Ascending aorta (tissue), 2 donors: Measurements from ENCODE around the gene CCDC33. TPM values are rescaled to one million over a fixed set of nuclear protein-coding genes. Genes with fewer than 3 reads are reported as not detected.

Experiments used
- DNase-seq, 2 donors: peaks; one replicate each; pipeline ENCODE4 v3.0.0-alpha.2; 2019; ENCODE audit warnings: low spot score in 2 of 2
- H3K27ac ChIP-seq, 2 donors: fragments of 200-600 bp; sonication (generic); one replicate each; pipeline ENCODE4 v1.5.1; 2016 to 2017; ENCODE audit warnings: mild to moderate bottlenecking in 1 of 2
- H3K27me3 ChIP-seq: fragments of 200-600 bp; sonication (generic); one replicate; pipeline ENCODE4 v1.5.1; 2017
- H3K36me3 ChIP-seq, 2 donors: fragments of 200-600 bp; sonication (generic); one replicate each; pipeline ENCODE4 v1.5.1; 2016
- H3K4me1 ChIP-seq, 2 donors: fragments of 200-600 bp; sonication (generic); one replicate each; pipeline ENCODE4 v1.5.1; 2016 to 2017; ENCODE audit warnings: mild to moderate bottlenecking in 1 of 2
- H3K4me3 ChIP-seq, 2 donors: fragments of 200-600 bp; sonication (generic); one replicate each; pipeline ENCODE4 v1.5.1; 2016 to 2017; ENCODE audit warnings: mild to moderate bottlenecking in 1 of 2
- H3K9me3 ChIP-seq, 2 donors: fragments of 200-600 bp; sonication (generic); one replicate each; pipeline ENCODE4 v1.5.1; 2016
- intact Hi-C: fragments of 100-400 bp; cut with DNase I; formaldehyde crosslinking; loops from one replicate; pipeline ENCODE4 v1.15.1; 2023
- total RNA-seq: library from RNA; depleted of rRNA; stranded (reverse); fragments of >200 nt; gene quantifications from one replicate; pipeline ENCODE4 v1.1.0, GENCODE V29; 2016
- TF ChIP-seq, protein P1 (sequence below), 3 experiments: fragments of 200-600 bp in 2 of 3; fragments of 450-650 bp in 1 of 3; sonication (generic) in 2 of 3; IDR thresholded peaks; one replicate each; pipeline ENCODE4 v1.5.1; 2016 to 2019; ENCODE audit warnings: antibody characterized with exemption in 3 of 3, mild to moderate bottlenecking in 1 of 3, moderate library complexity in 1 of 3

The CCDC33 gene
- total RNA-seq, 1 donor from 2014 or later = not detected

DNA sequence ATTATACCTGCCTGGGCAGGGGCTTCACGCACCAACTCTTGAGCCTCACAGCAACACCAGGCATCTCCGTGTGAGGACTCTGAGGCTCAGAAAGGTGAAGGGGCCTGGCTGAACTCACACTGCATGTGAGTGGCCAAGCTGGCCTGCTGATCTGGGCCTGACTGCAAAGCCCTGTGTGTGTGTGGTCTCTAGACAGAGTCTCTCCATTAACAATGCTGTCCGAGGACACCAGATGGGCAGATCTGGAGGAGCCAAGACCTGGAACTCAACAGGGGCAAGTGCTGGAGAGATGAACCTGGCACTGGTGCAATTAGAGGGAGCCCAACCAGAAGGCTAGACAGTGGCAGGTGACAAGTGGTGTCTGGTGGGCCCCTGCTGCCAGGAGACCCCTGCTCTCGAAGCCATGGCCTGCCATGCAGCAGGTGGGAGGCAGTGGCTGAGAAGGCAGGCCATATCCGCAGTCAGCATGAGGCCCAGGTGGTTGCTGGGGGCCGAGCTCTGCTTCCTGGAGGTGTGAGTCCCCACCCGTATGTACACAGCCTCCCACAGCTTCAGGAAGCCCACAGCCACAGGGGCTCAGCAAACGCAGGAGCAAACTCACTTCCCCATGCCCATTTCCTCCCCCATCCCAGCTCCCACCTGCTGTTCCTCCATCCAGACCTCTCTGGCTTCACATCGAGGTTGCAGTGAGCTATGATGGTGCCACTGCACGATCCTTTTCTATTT, 92.4 kb downstream of the CCDC33 start:
- Histone ChIP-seq H3K36me3 (no peaks in the 10 kb centered on the region), H3K4me3 (no peak overlapping the region), H3K4me1 (no peaks in the 10 kb centered on the region), H3K27me3 (no peaks in the 10 kb centered on the region), H3K27ac (no peak overlapping the region), H3K9me3 (no peaks in the 10 kb centered on the region)
- TF ChIP-seq, protein P1, sequence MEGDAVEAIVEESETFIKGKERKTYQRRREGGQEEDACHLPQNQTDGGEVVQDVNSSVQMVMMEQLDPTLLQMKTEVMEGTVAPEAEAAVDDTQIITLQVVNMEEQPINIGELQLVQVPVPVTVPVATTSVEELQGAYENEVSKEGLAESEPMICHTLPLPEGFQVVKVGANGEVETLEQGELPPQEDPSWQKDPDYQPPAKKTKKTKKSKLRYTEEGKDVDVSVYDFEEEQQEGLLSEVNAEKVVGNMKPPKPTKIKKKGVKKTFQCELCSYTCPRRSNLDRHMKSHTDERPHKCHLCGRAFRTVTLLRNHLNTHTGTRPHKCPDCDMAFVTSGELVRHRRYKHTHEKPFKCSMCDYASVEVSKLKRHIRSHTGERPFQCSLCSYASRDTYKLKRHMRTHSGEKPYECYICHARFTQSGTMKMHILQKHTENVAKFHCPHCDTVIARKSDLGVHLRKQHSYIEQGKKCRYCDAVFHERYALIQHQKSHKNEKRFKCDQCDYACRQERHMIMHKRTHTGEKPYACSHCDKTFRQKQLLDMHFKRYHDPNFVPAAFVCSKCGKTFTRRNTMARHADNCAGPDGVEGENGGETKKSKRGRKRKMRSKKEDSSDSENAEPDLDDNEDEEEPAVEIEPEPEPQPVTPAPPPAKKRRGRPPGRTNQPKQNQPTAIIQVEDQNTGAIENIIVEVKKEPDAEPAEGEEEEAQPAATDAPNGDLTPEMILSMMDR (IDR thresholded peaks at IDR 0.05) = no peak
- DNase-seq = no peak
- intact Hi-C loops = no loop called here

DNA sequence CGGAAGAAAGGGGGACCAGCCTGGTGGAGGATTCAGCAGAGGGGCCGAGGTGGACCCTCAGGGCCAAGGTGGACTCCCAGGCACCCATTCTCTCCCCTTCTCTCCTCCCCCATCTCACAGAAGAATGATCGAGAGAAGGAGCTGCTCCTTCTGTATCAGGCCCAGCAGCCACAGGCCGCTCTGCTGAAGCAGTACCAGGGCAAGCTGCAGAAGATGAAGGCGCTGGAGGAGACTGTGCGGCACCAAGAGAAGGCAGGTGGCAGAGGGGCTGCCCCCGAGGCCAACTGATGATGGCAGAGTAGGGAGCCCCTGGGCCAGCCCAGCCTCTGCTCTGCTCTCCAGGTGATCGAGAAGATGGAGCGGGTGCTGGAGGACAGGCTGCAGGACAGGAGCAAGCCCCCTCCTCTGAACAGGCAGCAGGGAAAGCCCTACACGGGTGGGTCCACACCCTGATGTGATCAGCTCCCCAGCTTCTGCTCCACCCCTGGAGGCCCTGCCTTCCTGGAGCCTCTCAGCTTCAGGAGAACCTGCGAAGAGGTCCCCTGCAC, 94.8 kb downstream of the CCDC33 start:
- Histone ChIP-seq H3K27ac (no peak overlapping the region), H3K9me3 (no peaks in the 10 kb centered on the region), H3K4me3 (no peak overlapping the region), H3K27me3 (no peaks in the 10 kb centered on the region), H3K36me3 (no peaks in the 10 kb centered on the region), H3K4me1 (no peaks in the 10 kb centered on the region)
- DNase-seq = no peak
- intact Hi-C loops = no loop called here
- TF ChIP-seq, protein P1 (IDR thresholded peaks at IDR 0.05) = no peak

DNA sequence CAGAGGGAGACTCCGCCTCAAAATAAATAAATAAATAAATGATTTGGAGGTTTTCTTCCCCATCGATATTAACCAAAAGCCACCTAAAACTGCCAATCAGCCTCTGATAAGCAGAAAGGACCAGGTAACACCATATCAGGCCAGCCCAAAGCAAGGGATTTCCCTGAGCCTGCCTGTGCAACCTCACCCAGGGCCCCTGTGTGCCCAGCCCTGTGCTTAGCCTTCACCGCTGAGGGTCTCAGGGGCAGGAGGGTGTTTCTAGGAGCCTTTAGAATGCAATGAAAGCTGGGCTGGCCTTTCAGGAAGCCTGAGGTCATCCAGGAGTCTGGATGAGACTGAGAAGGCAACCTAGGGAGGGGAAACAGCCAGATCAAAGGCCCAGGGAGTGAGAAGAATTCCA, 95.9 kb downstream of the CCDC33 start:
- no peak overlapping the region for H3K27ac ChIP-seq
- no peaks in the 10 kb centered on the region for H3K36me3 ChIP-seq
- no peaks in the 10 kb centered on the region for H3K27me3 ChIP-seq
- H3K9me3 ChIP-seq = no peaks in the 10 kb centered on the region
- intact Hi-C loops = no loop called here
- no peak for DNase-seq
- no peaks in the 10 kb centered on the region for H3K4me1 ChIP-seq
- no peak overlapping the region for H3K4me3 ChIP-seq
- TF ChIP-seq, protein P1 (IDR thresholded peaks at IDR 0.05) = no peak

DNA sequence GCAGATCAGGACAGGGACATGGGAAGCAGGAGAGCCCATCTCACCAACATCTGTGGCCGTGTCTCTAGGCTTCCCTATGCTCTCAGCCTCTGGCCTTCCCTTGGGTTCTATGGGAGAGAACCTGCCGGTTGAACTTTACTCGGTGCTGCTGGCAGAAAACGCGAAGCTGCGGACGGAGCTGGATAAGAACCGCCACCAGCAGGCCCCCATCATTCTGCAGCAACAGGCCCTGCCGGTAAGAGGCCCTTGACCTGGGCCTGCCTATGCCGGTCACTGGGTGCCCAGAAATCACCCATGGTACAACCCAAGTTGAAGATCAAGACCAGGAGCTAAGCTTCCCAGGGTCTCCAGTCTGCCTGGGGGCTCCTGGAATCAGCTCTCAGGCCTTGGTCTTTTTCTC, 96.5 kb downstream of the CCDC33 start:
- Histone ChIP-seq H3K27ac (no peak overlapping the region), H3K4me1 (no peaks in the 10 kb centered on the region), H3K27me3 (no peaks in the 10 kb centered on the region), H3K9me3 (no peaks in the 10 kb centered on the region), H3K36me3 (no peaks in the 10 kb centered on the region), H3K4me3 (no peak overlapping the region)
- intact Hi-C loops = no loop called here
- TF ChIP-seq, protein P1 (IDR thresholded peaks at IDR 0.05) = no peak
- DNase-seq = no peak

DNA sequence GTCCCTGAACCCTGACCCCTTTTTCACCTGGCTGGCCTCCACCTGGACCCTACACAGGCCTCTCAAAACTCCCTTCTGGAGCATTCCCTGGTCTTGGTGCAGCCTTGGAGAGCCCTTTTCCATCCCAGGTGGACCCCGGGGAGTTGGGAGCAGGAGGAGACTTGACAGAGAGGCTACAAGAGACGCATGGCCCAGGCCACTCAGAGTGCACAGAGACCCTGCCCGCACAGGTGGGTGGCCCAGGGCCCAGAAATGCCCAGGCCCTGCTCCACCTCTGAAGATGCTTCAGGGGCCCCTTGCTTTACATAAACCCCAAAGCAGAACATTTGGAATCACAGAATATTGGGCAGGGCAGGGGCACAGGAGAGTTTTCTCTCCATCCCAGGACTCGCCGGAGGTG, 97.0 kb downstream of the CCDC33 start:
- no peaks in the 10 kb centered on the region for H3K4me1 ChIP-seq
- no peaks in the 10 kb centered on the region for H3K27me3 ChIP-seq
- no peaks in the 10 kb centered on the region for H3K36me3 ChIP-seq
- no peak overlapping the region for H3K27ac ChIP-seq
- TF ChIP-seq, protein P1 (IDR thresholded peaks at IDR 0.05) = no peak
- no peak overlapping the region for H3K4me3 ChIP-seq
- H3K9me3 ChIP-seq = no peaks in the 10 kb centered on the region
- DNase-seq = no peak
- intact Hi-C loops = no loop called here
